ENCODE results near the gene U2SURP.

Gene U2SURP

DNA sequence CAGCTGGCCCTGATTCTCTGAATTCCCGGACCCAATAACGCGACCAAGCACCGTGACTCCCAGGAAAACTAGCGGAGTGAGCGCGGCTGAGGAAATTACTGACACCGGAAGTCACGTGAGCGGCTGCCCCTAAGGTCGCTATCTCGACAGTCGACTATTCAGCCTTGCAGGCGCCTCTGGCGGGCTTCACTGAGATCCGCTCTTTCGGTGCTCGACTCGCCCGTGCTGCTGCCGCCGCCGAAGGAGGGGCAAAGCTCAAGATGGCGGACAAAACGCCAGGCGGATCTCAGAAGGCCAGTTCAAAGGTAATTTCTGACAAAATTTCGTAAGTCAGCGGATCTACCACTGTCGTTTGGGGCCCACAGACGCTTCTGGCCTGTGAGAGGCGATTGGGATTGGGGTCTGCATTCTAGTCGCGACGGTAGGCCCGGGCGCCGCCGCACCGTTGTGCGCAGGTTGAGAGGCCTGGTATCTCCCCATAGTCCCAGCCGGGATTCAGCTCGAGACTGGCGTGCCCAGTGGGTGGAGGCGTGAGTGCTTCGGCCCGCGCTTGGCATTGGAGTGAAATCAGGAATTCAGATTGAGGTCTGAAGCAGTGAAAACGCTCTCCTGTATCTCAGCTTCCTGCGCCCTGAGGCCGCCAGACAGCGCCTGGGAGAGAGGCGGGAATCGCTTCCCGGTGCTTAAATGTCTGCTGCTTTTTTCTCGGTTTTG is at the start of gene U2SURP:
TSS of gene U2SURP (plus strand) at position 202 of the 714 bp plus-strand sequence. CDS start at position 261, 59 bp downstream.
- peak; percentile 98 for DNase-seq (ENCODE audit: low spot score)

DNA sequence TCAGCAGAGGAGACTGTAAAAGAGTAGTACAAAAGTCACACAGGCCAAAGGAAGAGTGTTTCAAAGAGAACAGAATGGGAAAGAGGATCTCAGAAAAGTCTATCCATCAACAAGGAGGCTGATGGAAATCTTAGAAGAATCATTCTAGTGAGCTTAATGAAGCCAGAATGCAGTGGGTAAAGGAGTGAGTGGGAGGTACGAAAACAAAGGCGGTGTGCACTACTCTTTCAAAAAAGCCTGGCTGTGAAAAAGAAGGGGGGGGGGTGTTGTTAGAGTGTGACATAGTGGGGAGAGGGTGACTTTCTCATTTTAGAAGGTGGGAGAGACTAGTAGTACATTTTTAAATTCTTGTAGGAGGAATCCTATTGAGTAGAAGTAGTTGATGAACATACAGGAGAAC is 49.6 kb upstream of the U2SURP start:
- DNase-seq (ENCODE audit: low spot score), result no peak

DNA sequence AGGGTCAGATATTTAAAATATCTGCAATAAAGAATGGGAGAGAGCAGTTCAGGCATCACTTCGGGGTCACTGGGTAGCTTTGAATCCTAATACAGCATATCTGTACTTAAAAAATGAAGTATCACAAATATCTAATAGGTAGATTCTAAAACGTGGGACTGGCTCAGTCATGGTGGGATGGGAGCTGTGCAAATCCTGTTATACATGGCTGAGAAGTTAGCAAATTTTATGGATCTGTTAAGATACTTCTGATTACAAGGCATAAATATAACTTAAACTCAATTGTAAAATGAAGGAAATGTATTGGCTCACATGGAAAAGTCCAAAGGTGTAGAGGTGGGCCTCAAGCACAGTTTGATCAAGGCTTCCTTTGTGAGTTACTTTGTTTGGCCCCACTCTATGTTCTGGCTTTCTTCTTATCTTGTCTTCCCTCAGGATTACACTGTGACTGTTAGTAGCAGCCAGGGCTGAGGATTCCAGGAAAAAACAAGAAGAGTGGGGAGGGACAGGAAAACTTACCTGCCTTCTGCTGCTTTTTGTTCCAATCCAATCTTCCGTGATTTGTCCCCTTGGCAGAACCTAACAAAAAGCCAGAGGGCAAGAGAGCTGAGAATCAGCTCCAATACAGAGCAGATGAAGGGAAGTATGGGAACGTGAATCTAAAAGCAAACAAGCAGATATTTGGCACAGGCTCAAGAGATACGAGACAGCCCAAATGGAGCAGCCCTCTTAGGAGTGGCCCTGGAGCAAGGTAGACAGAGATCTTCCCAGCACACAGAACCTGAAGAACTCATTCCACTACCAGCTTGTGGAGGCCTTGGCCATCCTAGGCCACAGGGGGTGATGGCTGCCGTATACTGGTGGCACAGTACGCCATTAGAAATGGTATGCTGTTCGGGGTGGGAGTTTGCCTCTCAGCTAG is 48.8 kb upstream of the U2SURP start:
- no peak for DNase-seq (ENCODE audit: low spot score)

DNA sequence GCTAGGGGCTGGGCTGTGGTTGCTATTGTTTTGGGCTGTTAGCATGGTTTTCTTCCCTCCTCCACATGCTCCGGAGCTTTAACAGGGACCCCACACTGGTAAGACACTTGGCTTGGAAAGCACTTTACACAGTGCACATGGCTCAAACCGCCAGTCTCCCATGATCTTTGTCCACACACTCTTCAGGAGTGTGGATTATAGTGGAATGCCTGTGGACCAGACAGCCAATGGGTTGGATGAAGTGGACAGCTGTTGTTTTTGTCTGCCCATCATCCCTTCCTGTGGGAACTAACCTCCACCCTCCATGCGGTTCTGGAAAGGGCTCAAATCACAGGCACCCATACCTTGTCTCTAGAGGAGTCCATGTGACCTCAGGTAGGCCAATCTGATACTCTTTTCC is 47.9 kb upstream of the U2SURP start:
- no peak for DNase-seq (ENCODE audit: low spot score)

DNA sequence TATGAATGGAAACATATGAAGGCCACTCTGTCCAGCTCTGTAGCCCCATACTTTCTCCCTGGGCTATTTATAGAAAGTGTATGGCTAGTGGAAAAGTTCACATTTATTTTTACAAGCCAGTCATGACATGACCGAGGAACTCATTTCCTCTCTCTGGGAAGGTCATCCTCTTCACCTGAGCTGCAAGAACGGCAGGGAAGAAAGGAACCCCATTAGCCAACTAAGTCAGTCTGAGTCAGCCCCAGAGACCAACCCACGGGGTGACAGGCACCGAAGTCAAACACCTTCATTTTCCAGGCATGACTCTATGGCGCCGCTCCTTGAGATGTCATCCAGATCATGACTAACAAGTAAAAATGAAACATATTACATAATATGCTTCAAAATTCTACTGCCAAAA is 42.7 kb upstream of the U2SURP start:
- no peak for DNase-seq (ENCODE audit: low spot score)

DNA sequence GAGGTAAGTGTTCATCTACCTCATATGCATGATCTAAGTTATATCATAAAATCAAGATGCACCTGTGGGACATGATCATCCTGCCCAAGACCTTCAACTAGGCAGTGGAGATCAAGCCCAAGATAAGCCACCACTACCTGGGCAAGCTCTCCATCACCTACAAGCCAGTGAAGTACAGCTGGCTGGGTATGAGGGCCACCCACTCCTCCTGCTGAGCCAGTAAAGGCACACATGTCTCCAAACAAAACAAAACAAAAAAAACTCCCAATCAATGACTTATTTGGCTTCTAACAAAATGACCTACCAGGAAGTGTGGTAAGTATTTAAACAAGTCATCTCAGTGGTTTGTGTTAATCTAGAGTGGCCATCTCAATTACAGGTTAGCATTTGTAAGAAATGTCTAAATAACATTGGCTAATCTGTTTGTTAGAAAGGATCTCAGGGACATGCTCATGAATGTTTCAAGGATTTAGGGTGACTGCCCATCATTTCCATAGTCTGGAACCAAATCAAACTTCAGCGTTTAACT is 41.0 kb upstream of the U2SURP start:
- no peak for DNase-seq (ENCODE audit: low spot score)

DNA sequence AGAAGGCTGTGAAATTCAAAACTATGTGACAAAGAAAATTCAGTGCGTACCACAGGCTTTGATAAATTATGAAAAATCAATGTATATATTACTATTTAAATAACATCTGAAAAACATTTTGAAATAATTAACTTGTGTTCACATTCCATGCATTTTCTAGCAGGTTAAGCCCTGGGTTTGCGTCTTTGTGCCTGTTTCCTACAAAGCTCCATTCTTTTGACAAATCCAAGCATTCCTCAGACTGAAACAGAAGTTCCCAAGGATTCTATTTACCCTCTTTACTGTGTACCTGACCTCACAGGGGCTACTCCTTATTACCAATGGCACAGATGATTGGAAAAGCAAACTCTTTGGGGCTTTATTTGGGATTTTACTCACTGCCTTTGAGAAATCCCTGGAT is 39.8 kb upstream of the U2SURP start:
- DNase-seq (ENCODE audit: low spot score), result no peak

DNA sequence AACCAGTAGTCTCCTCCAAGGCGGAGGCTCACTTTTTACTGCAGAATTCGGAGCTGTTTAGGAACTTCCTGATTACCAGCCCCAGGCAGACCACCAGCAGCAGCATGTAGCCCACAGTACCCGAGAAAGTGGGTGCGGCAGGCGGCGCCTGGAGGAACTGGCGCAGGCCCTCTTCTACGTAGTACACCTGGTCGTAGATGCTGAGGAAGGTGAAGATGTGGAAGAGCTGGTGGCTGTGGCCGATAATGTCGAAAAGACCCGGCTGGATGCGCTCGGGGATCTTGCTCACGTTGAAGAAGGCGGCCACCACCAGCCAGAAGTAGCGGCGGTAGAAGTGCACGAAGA is 39.2 kb upstream of the U2SURP start:
- DNase-seq (ENCODE audit: low spot score), result no peak

DNA sequence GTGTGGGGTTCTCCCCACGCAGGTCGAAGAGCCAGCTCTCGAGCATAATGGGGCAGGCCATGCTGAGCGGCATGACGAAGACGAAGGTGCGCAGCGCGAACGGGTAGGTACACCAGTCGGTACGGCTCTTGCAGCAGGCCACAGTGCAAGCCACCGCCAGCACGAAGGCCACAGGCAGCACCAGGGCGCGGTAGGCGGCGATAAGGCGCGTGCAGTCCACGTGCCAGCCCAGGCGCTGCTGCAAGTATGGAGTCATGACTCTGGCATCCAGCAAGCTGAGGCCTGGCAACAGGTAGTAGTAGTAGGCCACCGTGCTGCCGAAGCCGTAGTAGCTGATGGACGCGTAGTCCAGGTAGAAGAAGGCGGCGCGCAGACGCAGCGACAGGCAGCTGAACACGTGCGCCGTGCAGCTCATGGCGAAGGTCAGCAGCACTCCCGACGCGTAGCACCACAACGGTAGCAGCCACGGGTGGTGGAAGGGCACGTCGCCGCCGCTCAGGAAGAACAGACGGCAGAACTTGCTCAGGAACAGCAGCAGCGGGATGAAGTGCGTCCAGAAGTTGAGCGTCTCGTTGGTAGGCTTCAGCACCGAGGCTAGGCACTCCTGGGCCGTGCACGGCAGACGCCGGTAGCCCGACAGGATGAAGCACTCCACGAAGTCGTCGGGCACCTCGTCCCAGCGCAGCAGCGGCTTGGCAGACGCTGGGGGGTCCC is 38.7 kb upstream of the U2SURP start:
- DNase-seq (ENCODE audit: low spot score), result no peak

DNA sequence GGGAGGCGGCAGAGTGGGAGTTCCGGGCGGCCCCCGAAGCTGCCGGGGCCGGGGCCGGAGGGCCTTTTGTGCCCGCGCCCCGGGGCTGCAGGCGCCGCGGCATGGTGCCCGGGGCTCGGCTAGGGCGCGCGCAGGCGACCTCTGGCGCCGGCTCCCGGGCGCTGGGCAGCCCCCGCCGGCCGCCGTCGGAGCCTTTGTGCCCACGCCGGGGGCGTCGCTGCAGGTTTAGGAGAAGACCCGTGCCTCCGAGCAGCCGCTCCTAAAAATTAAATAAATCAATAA is 38.2 kb upstream of the U2SURP start:
- no peak for DNase-seq (ENCODE audit: low spot score)

DNA sequence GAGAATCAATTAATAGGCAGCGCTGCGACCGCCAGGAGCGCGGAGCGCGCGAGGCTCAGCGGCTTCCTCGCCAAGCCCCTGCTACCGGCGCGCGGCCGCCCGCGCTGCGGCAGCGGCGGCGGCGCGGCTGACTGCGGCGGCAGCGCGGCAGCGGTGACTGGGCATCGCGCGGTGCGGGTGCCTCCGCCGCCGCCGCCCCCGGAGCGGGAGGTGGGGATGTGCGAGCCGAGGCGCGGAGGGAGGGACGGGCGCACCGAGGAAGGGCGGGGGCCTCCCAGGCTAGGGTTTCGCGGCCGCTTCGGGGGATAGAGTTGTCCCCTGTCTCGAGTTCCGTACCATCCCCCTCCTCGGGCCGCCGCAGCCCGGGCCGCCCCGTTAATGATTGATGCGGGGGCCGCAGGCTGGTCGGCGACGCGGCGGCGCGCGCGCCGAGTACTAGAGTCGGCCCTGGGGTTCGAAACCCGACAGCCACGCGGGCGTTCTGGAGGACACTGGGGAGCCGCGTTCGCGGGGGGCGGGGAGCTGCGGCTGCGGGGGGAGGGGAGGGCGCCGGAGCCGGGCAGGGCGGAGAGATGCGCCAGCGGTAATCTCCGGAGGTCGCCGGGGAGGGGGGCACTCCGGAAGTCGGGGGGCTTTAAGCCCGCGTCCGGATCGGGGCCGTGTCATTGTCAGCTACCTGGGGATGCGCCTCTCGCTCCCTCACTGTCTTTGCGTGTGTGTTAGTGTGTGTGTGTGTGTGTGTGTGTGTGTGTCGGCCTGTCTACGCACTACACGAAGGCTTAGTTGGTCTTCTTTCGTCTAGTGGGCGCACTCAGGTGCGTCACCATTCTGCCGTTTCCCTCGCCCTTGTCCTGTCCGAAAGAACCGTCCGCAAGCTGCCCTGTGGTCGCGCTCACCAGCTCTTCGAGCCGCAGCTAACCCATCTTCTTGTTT is 37.6 kb upstream of the U2SURP start, which contains the start of gene PAQR9:
TSS of gene PAQR9 (minus strand) at position 159 of the 933 bp plus-strand sequence. CDS start 338 bp downstream, outside the sequence.
- no peak for DNase-seq (ENCODE audit: low spot score)

DNA sequence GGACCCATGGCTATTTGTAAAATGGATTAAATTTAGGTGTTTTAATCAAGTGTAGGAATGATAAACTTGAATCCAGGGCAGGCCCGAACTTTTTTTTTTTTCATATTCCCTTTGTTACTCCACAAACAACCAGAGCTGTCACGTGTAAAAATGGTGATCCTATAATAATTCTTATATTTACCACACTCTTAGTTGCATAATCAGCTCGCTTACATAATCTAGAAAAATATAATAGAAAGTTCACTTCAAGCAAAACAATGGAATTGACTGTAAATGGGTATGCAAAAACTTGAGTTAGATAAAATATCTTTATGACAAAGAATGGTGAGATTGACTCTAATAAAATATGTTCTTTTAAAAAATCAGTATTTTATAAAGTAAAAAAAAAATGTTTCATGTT is 35.8 kb upstream of the U2SURP start:
- no peak for DNase-seq (ENCODE audit: low spot score)

DNA sequence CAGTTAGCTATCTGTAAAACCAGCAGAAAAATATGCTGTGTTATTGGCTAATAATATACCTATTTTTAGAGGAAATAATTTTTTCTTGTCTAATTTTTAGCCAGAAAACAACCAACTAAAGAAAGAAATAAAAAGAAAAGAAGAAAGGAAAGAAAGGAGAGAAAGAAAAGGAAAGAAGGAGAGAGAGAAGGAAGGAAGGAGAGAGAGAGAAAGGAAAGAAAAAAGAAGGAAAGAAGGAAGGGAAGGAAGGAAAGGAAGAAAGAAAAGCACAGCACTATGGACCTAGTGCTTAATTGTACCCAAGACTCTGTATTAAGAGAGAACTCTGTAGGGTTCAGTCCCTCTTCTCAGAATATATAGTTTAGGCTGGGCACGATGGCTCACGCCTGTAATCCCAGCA is 34.6 kb upstream of the U2SURP start:
- DNase-seq (ENCODE audit: low spot score), result no peak

DNA sequence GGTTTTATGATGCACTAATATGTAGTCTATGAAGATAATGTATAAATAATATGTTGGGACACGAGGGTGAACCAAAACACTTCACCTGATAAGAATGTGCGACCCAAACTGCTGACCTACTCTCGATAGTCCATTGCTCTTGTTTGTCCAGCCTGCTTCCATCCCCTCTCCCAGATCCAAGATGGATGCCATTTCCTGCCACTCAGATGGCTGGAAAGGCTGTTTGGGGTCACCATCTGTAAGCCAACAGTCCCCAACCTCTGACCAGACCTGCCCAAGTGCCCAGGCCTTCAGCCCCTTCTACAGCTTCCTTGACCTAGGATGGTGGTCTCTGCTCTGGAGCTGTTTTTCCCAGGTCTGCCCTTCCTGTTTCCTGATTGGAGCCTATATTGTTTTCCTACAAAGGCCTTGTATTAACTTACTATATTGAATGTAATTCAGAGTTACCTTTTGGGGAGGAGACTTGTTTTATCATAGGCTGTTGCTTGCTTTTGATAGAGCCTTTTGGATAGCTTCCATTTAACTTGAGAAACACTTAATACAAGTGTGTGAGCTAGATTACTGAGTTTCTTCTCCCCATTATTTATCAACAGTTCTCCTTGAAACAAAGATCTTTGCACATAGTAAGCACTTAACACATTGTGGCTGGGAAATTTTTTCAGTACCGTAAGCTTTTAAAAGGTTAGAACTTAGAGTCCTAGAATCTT is 32.9 kb upstream of the U2SURP start:
- DNase-seq (ENCODE audit: low spot score), result no peak

DNA sequence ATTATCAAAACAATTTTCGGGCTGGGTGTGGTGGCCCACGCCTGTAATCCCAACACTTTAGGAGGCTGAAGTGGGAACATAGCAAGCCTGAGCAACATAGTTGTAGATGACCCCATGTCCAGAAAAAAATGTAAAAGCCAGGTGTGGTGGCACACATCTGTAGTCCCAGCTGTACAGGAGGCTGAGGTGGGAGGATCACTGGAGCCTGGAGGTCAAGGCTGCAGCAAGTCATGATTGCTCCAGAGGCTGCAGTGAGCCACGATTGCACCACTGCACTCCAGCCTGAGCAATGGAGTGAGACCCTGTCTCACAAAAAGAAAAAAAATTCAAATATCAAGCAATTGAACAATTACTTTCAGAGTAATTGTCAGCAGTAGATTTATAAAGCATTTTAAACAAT is 29.9 kb upstream of the U2SURP start:
- DNase-seq (ENCODE audit: low spot score), result no peak

DNA sequence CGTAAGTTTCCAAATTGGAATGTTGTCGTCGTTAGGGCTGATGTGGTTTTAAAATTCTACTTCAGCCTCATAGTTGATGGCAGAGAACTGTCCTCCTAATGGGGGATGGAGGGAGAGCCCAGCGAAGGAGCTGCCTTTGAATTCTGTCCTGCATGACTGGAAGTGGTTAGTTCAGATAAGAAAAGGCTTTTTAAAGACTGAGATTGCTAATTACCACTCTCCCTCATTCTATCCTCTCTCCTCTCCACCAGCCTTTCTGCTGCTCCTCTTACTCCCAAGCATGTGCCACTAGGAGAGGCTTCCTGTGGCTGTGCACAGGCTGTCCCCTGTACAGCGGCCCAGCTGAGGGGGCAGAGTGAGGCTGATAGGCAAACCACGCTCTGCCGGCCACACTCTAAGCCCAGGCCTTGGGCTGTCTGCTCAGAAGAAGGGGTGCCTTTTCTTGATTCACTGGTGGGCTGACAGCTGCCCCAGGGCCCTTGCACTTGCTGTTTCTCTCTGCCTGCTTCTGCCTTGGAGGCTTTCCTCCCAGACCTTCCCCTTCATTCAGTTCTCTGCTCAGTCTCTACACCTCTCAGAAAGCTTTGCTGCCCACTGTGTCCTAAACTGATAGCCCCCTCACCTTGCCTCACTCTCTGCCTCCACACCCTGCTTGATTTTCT is 29.1 kb upstream of the U2SURP start:
- DNase-seq (ENCODE audit: low spot score), result no peak

DNA sequence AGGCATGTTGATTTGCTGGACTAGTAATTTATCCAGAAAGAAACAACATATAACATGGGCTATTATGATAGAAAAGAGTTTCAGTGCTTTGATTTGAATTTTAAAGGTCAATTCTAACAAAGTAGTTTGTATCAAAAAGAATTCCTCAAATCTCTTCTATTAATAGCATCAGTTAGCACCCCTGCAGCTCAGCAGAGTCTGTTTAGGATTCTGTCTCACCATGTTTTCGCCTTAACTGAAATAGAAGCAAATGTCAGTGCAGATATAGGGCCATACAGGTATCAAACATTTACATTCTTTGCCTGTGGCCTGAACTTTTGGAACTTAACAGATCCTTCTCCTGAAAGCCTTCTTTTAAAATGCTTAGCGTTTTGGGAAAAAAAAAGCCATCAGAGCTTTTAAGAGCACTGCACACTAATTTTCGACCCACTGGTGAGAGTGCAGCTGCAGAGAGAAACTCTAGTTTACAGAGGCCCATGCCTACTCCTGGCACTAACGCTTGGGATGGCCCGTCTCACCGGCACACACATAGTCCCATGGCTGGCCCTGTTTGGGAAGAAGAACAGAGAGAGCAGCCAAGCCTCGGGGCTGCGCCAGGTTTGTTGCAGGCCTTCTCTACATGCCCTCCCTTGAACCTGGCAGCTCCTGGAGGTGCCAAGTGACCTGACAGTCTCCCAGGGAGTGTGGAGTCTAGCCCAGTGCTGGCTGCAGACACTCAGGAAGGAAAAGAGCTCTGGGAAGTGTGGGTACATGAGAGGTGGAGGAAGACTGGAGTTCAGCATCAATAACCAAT is 28.0 kb upstream of the U2SURP start:
- peak; percentile 36 for DNase-seq (ENCODE audit: low spot score)

DNA sequence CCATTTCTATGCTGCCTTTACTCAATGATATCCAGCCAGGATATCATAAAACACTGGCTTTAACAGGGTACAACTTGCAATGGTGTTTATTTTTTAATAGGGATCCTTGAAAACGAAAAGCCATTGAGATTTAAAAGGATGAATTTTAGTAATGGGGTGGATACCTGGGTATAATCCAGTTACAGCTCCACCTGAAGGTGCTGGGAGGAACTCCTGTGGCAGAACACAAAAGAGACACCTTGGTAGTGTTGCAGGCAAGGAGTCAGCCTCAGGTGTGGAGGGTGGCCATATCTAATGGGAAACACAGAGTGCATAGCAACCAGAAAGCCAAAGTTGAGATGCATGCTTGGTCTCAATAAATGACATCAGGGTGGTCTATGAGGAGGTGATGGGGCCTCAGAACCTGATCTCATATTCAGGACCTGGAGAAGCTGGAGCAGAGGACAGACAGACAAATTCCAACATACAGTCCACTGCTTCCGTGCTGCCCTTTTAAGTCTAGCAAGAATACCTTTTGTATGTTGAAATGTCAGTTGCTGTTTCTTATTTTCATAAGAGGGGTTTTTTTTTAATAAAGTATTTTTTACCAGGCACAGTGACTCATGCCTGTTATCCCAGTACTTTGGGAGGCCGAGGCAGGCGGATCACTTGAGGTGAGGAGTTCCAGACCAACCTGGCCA is 25.9 kb upstream of the U2SURP start:
- no peak for DNase-seq (ENCODE audit: low spot score)

Measured in globus pallidus (tissue), 1 donor.